OCI-LY1 (cell line): ENCODE results near the gene CACNA1I.

ENCODE experiments used
- H2AFZ ChIP-seq: fragments of 200-600 bp; sonication (generic), shearing (Covaris generic); 2 replicates; pipeline ENCODE4 v1.6.0; 2014; ENCODE audit warnings: antibody characterized with exemption, mild to moderate bottlenecking, low read length
- H3F3A ChIP-seq: fragments of 200-600 bp; sonication (generic), shearing (Covaris generic); 2 replicates; pipeline ENCODE4 v1.6.0; 2014; ENCODE audit warnings: mild to moderate bottlenecking, antibody characterized with exemption, low read length, moderate library complexity; ENCODE audit not compliant: insufficient read depth
- H3K27ac ChIP-seq: fragments of 200-600 bp; sonication (generic); 2 replicates; pipeline ENCODE4 v1.5.1; 2014; ENCODE audit warnings: low read length, mixed run types, mild to moderate bottlenecking, low read depth; ENCODE audit not compliant: poor library complexity, severe bottlenecking
- H3K27me3 ChIP-seq: fragments of 200-600 bp; sonication (generic); 2 replicates; pipeline ENCODE4 v1.6.0; 2014; ENCODE audit warnings: antibody characterized with exemption, mild to moderate bottlenecking, low read length, moderate library complexity; ENCODE audit not compliant: insufficient read depth
- H3K36me3 ChIP-seq: fragments of 200-600 bp; sonication (generic); 2 replicates; pipeline ENCODE4 v1.6.1; 2014; ENCODE audit warnings: mild to moderate bottlenecking, antibody characterized with exemption, low read length, moderate library complexity, mixed read lengths; ENCODE audit not compliant: insufficient read depth
- H3K4me1 ChIP-seq: fragments of 200-600 bp; sonication (generic); 2 replicates; pipeline ENCODE4 v1.5.1; 2014; ENCODE audit warnings: mild to moderate bottlenecking, low read length, moderate library complexity; ENCODE audit not compliant: insufficient read depth, severe bottlenecking
- H3K4me2 ChIP-seq: fragments of 200-600 bp; sonication (generic), shearing (Covaris generic); 2 replicates; pipeline ENCODE4 v1.6.1; 2014; ENCODE audit warnings: low read length
- H3K4me3 ChIP-seq: fragments of 200-600 bp; sonication (generic); 2 replicates; pipeline ENCODE4 v1.5.1; 2014; ENCODE audit warnings: low read length, low read depth, mild to moderate bottlenecking, mixed read lengths; ENCODE audit not compliant: poor library complexity, severe bottlenecking
- H3K79me2 ChIP-seq: fragments of 200-600 bp; shearing (Covaris generic); 2 replicates; pipeline ENCODE4 v1.6.1; 2016; ENCODE audit warnings: mixed run types, low read length, mixed read lengths; ENCODE audit not compliant: insufficient read depth
- H3K9ac ChIP-seq: fragments of 200-600 bp; sonication (generic), shearing (Covaris generic); 2 replicates; pipeline ENCODE4 v1.6.1; 2014; ENCODE audit warnings: mild to moderate bottlenecking, low read length, mixed read lengths
- H3K9me2 ChIP-seq: fragments of 200-600 bp; sonication (generic), shearing (Covaris generic); 2 replicates; pipeline ENCODE4 v1.6.1; 2014; ENCODE audit warnings: low read depth, mild to moderate bottlenecking, low read length, mixed read lengths
- H3K9me3 ChIP-seq: fragments of 200-600 bp; shearing (Covaris generic); 2 replicates; pipeline ENCODE4 v1.6.1; 2014; ENCODE audit warnings: low read length, mixed read lengths
- H4K20me1 ChIP-seq: fragments of 200-600 bp; sonication (generic), shearing (Covaris generic); 2 replicates; pipeline ENCODE4 v1.6.0; 2016; ENCODE audit warnings: mild to moderate bottlenecking, low read length; ENCODE audit not compliant: insufficient read depth
- EZH2 ChIP-seq: fragments of 200-600 bp; sonication (generic), shearing (Covaris generic); IDR thresholded peaks from 2 replicates; pipeline ENCODE4 v1.8.0; 2017; ENCODE audit warnings: borderline replicate concordance, mixed run types, mild to moderate bottlenecking, antibody characterized with exemption, low read length, moderate library complexity, mixed read lengths
- TF ChIP-seq, protein P1 (sequence below): fragments of 200-600 bp; sonication (generic), shearing (Covaris generic); IDR thresholded peaks from 2 replicates; pipeline ENCODE4 v1.5.1; 2017; ENCODE audit warnings: mild to moderate bottlenecking, antibody characterized with exemption, low read length, moderate library complexity, mixed read lengths

CACNA1I gene

DNA sequence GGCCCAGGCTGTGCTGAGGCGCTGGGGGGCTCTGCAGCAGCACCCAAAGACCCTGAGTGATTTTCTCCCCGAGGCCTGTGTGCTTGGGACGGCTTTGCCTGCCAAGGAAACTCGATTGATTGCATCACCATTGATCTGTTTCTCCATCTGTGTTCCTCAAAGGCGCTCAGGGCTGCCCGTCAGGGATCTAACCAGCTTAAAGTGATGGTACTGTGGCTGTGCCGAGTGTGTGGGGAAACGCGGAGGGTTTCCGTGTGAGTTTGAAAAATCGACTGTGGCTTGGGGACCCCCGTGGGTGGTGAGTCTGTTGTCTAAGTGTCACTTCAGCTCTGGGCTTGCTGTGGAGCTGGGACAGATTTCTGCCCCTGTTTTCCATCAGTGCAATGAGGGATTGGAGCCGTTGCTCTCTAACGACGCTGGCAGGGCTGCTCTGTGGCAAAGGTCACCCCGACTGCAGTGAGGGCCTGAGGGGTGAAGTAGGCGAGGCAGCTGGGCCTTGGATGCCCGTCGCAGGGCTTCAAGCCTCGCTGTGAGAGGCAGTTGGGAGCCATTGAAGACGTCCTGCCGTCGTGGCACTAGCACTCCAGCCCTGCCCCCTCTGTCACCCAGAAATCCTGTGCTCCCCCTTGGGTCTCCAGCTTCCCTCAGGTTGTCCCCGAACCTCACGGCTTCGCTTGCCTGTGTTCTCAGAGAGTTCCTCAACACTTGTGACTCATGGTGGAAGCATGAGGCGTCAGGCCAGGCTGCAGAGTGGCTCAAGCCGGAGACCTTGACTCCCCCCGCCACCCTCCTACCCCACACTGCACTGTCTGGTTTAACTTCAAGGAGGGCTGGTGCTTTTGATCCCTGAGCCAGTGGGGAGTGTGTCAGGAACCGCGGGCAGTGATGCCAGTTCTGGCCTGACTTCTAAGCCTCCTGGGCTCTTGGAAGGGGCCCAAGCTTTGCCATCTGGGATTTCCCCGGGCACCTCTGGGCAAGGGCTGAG is 21.8 kb downstream of the CACNA1I start:
- Histone ChIP-seq H3F3A (no peaks in the 10 kb centered on the region), H3K36me3 (no peaks in the 10 kb centered on the region), H3K9ac (no peak overlapping the region), H3K4me3 (no peak overlapping the region), H3K9me3 (no peaks in the 10 kb centered on the region), H3K9me2 (no peaks in the 10 kb centered on the region), H3K27ac (no peak overlapping the region), H3K4me2 (no peak overlapping the region), H3K4me1 (no peaks in the 10 kb centered on the region), H4K20me1 (no peaks in the 10 kb centered on the region), H2AFZ (no peak overlapping the region), H3K27me3 (peaks cover 10% of the 10 kb centered on the region; the same call in 1 of the 2 replicates), H3K79me2 (no peaks in the 10 kb centered on the region)
- TF ChIP-seq EZH2: no peak
- TF ChIP-seq, protein P1, sequence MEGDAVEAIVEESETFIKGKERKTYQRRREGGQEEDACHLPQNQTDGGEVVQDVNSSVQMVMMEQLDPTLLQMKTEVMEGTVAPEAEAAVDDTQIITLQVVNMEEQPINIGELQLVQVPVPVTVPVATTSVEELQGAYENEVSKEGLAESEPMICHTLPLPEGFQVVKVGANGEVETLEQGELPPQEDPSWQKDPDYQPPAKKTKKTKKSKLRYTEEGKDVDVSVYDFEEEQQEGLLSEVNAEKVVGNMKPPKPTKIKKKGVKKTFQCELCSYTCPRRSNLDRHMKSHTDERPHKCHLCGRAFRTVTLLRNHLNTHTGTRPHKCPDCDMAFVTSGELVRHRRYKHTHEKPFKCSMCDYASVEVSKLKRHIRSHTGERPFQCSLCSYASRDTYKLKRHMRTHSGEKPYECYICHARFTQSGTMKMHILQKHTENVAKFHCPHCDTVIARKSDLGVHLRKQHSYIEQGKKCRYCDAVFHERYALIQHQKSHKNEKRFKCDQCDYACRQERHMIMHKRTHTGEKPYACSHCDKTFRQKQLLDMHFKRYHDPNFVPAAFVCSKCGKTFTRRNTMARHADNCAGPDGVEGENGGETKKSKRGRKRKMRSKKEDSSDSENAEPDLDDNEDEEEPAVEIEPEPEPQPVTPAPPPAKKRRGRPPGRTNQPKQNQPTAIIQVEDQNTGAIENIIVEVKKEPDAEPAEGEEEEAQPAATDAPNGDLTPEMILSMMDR: no peak

DNA sequence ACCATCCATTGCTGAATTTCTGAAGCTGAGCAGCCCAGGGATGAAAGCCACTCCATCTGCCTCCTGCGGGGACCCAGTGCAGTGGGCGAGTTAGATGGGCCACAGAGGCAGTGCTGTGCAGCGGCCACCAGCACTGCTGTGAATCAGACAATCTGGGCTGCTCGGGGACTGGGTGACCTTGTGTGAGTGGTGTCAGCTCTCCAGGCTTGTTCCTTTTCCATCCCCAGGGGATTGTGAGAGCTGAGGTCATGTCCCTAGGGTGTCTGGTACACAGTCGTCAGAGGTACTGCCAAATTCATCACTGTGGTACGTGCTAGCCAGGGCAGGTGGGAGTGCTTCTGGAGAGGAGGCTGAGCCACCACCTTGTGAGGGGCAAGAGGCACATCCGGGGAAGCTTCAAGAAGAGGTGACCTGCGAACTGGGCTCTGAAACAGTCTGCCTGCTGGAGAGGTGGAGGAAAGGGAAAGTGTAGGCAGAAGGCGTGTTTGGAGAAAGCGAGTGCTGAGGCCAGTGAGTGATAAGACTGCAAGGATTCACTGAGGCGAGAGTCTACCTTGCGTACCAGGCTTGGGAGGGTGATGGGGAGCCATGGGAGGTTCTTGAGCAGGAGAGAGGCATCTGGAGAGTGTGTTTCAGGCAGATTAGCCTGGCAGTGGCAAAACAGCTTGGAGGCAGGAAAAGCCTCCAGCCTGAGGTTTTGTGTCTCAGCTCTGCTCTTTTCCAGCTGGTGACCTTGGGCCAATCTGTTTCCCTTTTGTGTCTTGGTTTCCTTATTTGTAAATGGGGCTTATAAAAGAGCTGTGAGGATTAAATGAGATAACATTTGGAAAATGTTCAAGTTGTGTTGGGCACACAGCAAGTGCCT is 22.7 kb downstream of the CACNA1I start:
- Histone ChIP-seq H3K27me3 (peaks cover 12% of the 10 kb centered on the region; the same call in 1 of the 2 replicates), H3K36me3 (no peaks in the 10 kb centered on the region), H3K4me1 (no peaks in the 10 kb centered on the region), H3F3A (no peaks in the 10 kb centered on the region), H3K9ac (no peak overlapping the region), H4K20me1 (no peaks in the 10 kb centered on the region), H3K4me2 (no peak overlapping the region), H3K79me2 (no peaks in the 10 kb centered on the region), H3K9me3 (no peaks in the 10 kb centered on the region), H3K9me2 (no peaks in the 10 kb centered on the region), H3K4me3 (no peak overlapping the region), H2AFZ (no peak overlapping the region), H3K27ac (no peak overlapping the region)
- TF ChIP-seq, protein P1: no peak
- no peak for TF ChIP-seq EZH2

DNA sequence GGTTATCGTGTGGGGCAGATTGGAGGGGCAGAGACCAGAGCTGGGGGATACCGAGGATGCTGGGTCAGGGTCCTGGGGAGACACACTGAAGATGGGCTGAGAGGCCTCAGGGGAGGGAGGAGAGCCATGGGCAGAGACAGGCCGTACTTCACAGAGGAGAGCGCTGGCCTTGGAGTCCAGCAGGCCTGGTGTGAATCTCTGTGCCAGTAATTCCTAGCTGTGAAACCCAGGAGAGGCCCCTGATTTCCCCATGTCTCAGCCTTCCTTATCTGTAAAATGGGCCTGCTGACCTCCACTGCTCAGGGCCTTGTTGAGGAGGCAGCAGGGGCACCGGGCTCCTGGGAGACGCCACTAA is 23.4 kb downstream of the CACNA1I start:
- Histone ChIP-seq H3K4me3 (no peak overlapping the region), H3K9me2 (no peaks in the 10 kb centered on the region), H3K4me2 (no peak overlapping the region), H3F3A (no peaks in the 10 kb centered on the region), H3K9ac (no peak overlapping the region), H3K9me3 (no peaks in the 10 kb centered on the region), H3K27ac (no peak overlapping the region), H2AFZ (no peak overlapping the region), H3K79me2 (no peaks in the 10 kb centered on the region), H3K36me3 (no peaks in the 10 kb centered on the region), H3K4me1 (no peaks in the 10 kb centered on the region), H3K27me3 (peaks cover 12% of the 10 kb centered on the region; the same call in 1 of the 2 replicates), H4K20me1 (no peaks in the 10 kb centered on the region)
- TF ChIP-seq, protein P1: no peak
- no peak for TF ChIP-seq EZH2
